ENCODE data around the gene HDAC11.

Gene HDAC11

DNA sequence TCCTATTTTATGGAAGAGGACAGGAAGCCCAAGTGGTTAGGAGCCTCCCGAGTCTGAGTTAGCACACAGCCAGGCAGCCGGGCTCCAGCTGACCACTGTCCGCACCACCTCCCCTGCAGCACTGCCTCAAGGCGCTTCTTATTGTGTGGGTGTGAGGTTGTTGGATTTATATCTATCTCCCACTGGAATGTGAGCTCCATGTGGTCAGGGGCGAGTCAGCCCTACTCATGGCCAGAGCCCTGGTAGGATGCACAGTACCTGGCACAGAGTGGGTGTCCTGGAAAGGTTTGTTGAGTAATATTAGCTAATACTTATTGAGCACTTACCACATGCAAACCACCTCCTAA is 59.2 kb downstream of the HDAC11 start:
- no peak overlapping the region for H3K27ac ChIP-seq
- no peak for TF ChIP-seq CTCF (conservative IDR thresholded peaks at IDR 0.05)

DNA sequence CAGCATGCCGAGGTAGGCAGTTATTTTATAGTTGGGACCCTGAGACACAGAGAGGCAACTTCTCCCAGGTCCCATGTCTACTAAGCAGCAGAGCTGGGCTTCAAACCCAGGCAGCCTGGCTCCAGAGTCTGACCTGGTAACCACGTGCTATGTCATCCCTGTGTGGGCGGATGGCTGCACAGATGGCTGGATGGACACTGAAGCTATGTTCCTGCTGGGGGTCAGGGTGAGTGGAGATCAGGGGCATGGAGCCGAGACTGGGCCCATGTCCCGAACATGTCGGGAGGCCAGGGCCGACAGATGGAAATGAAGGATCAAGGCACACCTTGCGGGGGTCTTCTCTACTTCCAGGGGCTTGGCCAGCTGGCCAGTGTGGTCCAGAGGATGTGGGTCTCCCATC is 59.6 kb downstream of the HDAC11 start:
- no peak overlapping the region for H3K27ac ChIP-seq
- no peak for TF ChIP-seq CTCF (conservative IDR thresholded peaks at IDR 0.05)

- no peak overlapping the region for H3K27ac ChIP-seq
- no peak for TF ChIP-seq CTCF (conservative IDR thresholded peaks at IDR 0.05)
Measured at GRCh38 chr3:13540297-13540995, 60.3 kb downstream of the HDAC11 start.

DNA sequence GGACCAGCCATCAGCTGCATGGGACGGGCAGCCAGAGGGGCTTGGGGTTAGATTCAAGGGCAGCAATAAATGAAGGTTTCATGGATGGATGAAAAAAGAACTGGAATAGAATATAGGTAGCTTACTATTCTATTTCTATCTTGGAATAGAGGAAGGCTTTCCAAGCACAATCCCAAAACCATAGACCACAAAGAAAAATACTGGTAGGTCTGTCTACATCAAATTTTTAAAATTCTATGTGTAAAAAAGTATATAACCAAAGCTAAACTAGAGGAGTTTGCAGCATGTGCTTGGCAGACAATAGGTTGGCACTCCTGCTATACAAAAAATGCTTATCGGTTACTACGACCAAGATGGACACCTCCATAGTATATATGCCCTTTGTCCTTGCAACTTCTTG is 61.6 kb downstream of the HDAC11 start:
- no peak overlapping the region for H3K27ac ChIP-seq
- no peak for TF ChIP-seq CTCF (conservative IDR thresholded peaks at IDR 0.05)

DNA sequence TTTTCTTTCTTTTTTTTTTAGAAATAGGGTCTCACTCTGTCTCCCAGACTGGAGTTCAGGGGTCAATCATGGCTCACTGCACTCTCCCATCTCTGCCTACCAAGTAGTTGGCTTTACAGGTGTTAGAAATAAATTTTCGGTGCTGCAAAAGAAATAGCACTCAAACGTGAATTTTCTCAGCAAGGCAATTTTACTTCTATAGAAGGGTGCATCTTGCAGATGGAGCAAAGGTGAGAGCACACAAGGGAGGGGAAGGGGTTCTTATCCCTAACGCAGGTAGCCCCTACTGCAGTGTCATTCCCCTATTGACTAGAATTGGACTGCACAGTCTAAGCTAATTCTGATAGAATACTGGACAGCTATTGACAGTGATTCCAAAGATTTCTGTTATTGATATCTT is 62.0 kb downstream of the HDAC11 start:
- no peak for TF ChIP-seq CTCF (conservative IDR thresholded peaks at IDR 0.05)
- no peak overlapping the region for H3K27ac ChIP-seq

GRCh38 chr3:13543253-13543652 is 63.1 kb downstream of the HDAC11 start:
- no peak for TF ChIP-seq CTCF (conservative IDR thresholded peaks at IDR 0.05)
- no peak overlapping the region for H3K27ac ChIP-seq

GRCh38 chr3:13544293-13544831 is 64.3 kb downstream of the HDAC11 start:
- TF ChIP-seq CTCF (conservative IDR thresholded peaks at IDR 0.05), result no peak
- H3K27ac ChIP-seq, result no peak overlapping the region

Measured in VCaP (cell line).